Measurements from ENCODE around the gene ZNF654.
"Not testable (repeated sequence)": the region's sequence is repeated elsewhere in the genome, so short reads cannot be mapped to it uniquely, and the experiment has no call there.

ZNF654 gene

GRCh38 chr3:88147261-88147660, 88.2 kb downstream of the ZNF654 start:
- DNase-seq = peak; percentile 24

GRCh38 chr3:88148651-88149050, 89.6 kb downstream of the ZNF654 start:
- no peak for DNase-seq

GRCh38 chr3:88149101-88149508, 90.0 kb downstream of the ZNF654 start:
- DNase-seq = peak; percentile 70

- DNase-seq = peak; percentile 94
These were observed 90.7 kb downstream of the ZNF654 start, which contains the start of gene C3orf38 for GRCh38 chr3:88149509-88150362. Gene C3orf38 (plus strand): TSS chr3:88149959. CDS start chr3:88150053, 94 bp downstream.

- DNase-seq = peak; percentile 83
These were observed 91.3 kb downstream of the ZNF654 start for GRCh38 chr3:88150371-88150770.

GRCh38 chr3:88150806-88151205, 91.8 kb downstream of the ZNF654 start:
- peak; percentile 63 for DNase-seq

- DNase-seq = peak; percentile 5
These were observed 92.3 kb downstream of the ZNF654 start for GRCh38 chr3:88151358-88151757.

GRCh38 chr3:88152841-88153240, 93.8 kb downstream of the ZNF654 start:
- peak; percentile 53 for DNase-seq

GRCh38 chr3:88166419-88166971, 107.4 kb downstream of the ZNF654 start:
- no peak for DNase-seq

- DNase-seq = no peak
These were observed 108.1 kb downstream of the ZNF654 start for GRCh38 chr3:88167173-88167572.

GRCh38 chr3:88167704-88168103, 108.6 kb downstream of the ZNF654 start:
- no peak for DNase-seq

- DNase-seq = no peak
These were observed 109.1 kb downstream of the ZNF654 start for GRCh38 chr3:88168171-88168570.

- DNase-seq = peak; percentile 58
These were observed 121.4 kb downstream of the ZNF654 start for GRCh38 chr3:88180398-88180999.

GRCh38 chr3:88182165-88182918, 123.3 kb downstream of the ZNF654 start:
- DNase-seq = not testable (repeated sequence)

- DNase-seq = no peak
These were observed 129.4 kb downstream of the ZNF654 start for GRCh38 chr3:88188436-88188835.

GRCh38 chr3:88189361-88189810, 130.3 kb downstream of the ZNF654 start:
- no peak for DNase-seq

GRCh38 chr3:88191872-88192409, 132.9 kb downstream of the ZNF654 start:
- no peak for DNase-seq

- no peak for DNase-seq
These were observed 133.6 kb downstream of the ZNF654 start for GRCh38 chr3:88192631-88193030.
